Measurements from ENCODE around the gene RSPH6A.
"Not testable (repeated sequence)": the region's sequence is repeated elsewhere in the genome, so short reads cannot be mapped to it uniquely, and the experiment has no call there.

The RSPH6A gene

GRCh38 chr19:45764475-45764874 is 50.6 kb downstream of the RSPH6A start:
- DNase-seq: no peak

- DNase-seq: no peak
Observed at GRCh38 chr19:45763691-45764294, 51.3 kb downstream of the RSPH6A start.

GRCh38 chr19:45762870-45763631 is 52.1 kb downstream of the RSPH6A start:
- DNase-seq: no peak

- no peak for DNase-seq
Observed at GRCh38 chr19:45761714-45762113, 53.4 kb downstream of the RSPH6A start.

GRCh38 chr19:45758921-45759320 is 56.2 kb downstream of the RSPH6A start:
- no peak for DNase-seq

GRCh38 chr19:45757695-45758094 is 57.4 kb downstream of the RSPH6A start:
- no peak for DNase-seq

GRCh38 chr19:45754323-45754722 is 60.8 kb downstream of the RSPH6A start:
- no peak for DNase-seq

GRCh38 chr19:45753548-45753947 is 61.6 kb downstream of the RSPH6A start:
- no peak for DNase-seq

GRCh38 chr19:45752639-45753038 is 62.5 kb downstream of the RSPH6A start:
- DNase-seq: no peak

- DNase-seq: not testable (repeated sequence)
Observed at GRCh38 chr19:45751483-45751882, 63.6 kb downstream of the RSPH6A start.

GRCh38 chr19:45747513-45747912 is 67.6 kb downstream of the RSPH6A start:
- DNase-seq: no peak

GRCh38 chr19:45746866-45747265 is 68.2 kb downstream of the RSPH6A start:
- DNase-seq: no peak
